Nephron (organoid): ENCODE data around the gene WWOX.

Experiments
- H3K27ac Mint-ChIP-seq, 3 experiments: 2 replicates each; pipeline ENCODE4 v1.8.0; 2020; ENCODE audit warnings: mixed read lengths in 3 of 3, mild to moderate bottlenecking in 2 of 3, moderate library complexity in 1 of 3
- H3K27me3 Mint-ChIP-seq: 2 replicates; pipeline ENCODE4 v1.8.0; 2021; ENCODE audit warnings: low read depth, mild to moderate bottlenecking, moderate library complexity, mixed read lengths
- H3K36me3 Mint-ChIP-seq: 2 replicates; pipeline ENCODE4 v1.8.0; 2020; ENCODE audit warnings: low read depth, mixed read lengths
- H3K4me1 Mint-ChIP-seq: 2 replicates; pipeline ENCODE4 v1.8.0; 2020; ENCODE audit warnings: mixed read lengths
- H3K4me3 Mint-ChIP-seq, 3 experiments: 2 replicates each; pipeline ENCODE4 v1.8.0; 2020; ENCODE audit warnings: mild to moderate bottlenecking in 3 of 3, mixed read lengths in 3 of 3, moderate library complexity in 2 of 3
- H3K9me3 Mint-ChIP-seq: 2 replicates; pipeline ENCODE4 v1.8.0; 2020; ENCODE audit warnings: mixed read lengths
- CTCF ChIP-seq, 3 experiments: fragments of 200-600 bp; sonication (generic); IDR thresholded peaks; one replicate each; pipeline ENCODE4 v1.5.0; 2021; ENCODE audit warnings: antibody characterized with exemption in 3 of 3; ENCODE audit not compliant: unreplicated experiment in 3 of 3

The WWOX gene

GRCh38 chr16:78431004-78431670 is 331.7 kb downstream of the WWOX start:
- no peak overlapping the region for H3K4me3 Mint-ChIP-seq
- no peak for TF ChIP-seq CTCF (IDR thresholded peaks at IDR 0.05; ENCODE audit: unreplicated experiment in 3 of 3)
- H3K9me3 Mint-ChIP-seq, result no peaks in the 10 kb centered on the region
- no peaks in the 10 kb centered on the region for H3K27me3 Mint-ChIP-seq
- H3K27ac Mint-ChIP-seq, result peak overlapping the region in 1 of 3 experiments; percentile 79
- H3K4me1 Mint-ChIP-seq, result peaks cover 17% of the 10 kb centered on the region
- peaks cover 28% of the 10 kb centered on the region for H3K36me3 Mint-ChIP-seq

GRCh38 chr16:78431701-78432100 is 332.2 kb downstream of the WWOX start:
- Mint-ChIP-seq H3K4me1 (peaks cover 12% of the 10 kb centered on the region), H3K4me3 (no peak overlapping the region), H3K27me3 (no peaks in the 10 kb centered on the region), H3K27ac (no peak overlapping the region), H3K9me3 (no peaks in the 10 kb centered on the region), H3K36me3 (peaks cover 28% of the 10 kb centered on the region)
- TF ChIP-seq CTCF (IDR thresholded peaks at IDR 0.05; ENCODE audit: unreplicated experiment in 3 of 3), result no peak

- Mint-ChIP-seq H3K4me3 (no peak overlapping the region), H3K4me1 (peaks cover 6% of the 10 kb centered on the region), H3K36me3 (peaks cover 25% of the 10 kb centered on the region), H3K27me3 (no peaks in the 10 kb centered on the region), H3K27ac (peak overlapping the region in 1 of 3 experiments; percentile 28), H3K9me3 (no peaks in the 10 kb centered on the region)
- no peak for TF ChIP-seq CTCF (IDR thresholded peaks at IDR 0.05; ENCODE audit: unreplicated experiment in 3 of 3)
These were observed 333.0 kb downstream of the WWOX start for GRCh38 chr16:78432451-78432850.

GRCh38 chr16:78433116-78433515 is 333.7 kb downstream of the WWOX start:
- peaks cover under 1% of the 10 kb centered on the region for H3K27me3 Mint-ChIP-seq
- H3K4me1 Mint-ChIP-seq, result peaks cover 6% of the 10 kb centered on the region
- H3K9me3 Mint-ChIP-seq, result no peaks in the 10 kb centered on the region
- no peak overlapping the region for H3K27ac Mint-ChIP-seq
- no peak overlapping the region for H3K4me3 Mint-ChIP-seq
- H3K36me3 Mint-ChIP-seq, result peaks cover 25% of the 10 kb centered on the region
- no peak for TF ChIP-seq CTCF (IDR thresholded peaks at IDR 0.05; ENCODE audit: unreplicated experiment in 3 of 3)

- Mint-ChIP-seq H3K36me3 (peaks cover 16% of the 10 kb centered on the region), H3K9me3 (no peaks in the 10 kb centered on the region), H3K27ac (peak overlapping the region in 1 of 3 experiments; percentile 93), H3K27me3 (peaks cover 5% of the 10 kb centered on the region), H3K4me1 (peaks cover 16% of the 10 kb centered on the region), H3K4me3 (no peak overlapping the region)
- TF ChIP-seq CTCF (IDR thresholded peaks at IDR 0.05; ENCODE audit: unreplicated experiment in 3 of 3), result no peak
These were observed 334.9 kb downstream of the WWOX start for GRCh38 chr16:78434401-78434800.

GRCh38 chr16:78435260-78435659 is 335.8 kb downstream of the WWOX start:
- TF ChIP-seq CTCF (IDR thresholded peaks at IDR 0.05; ENCODE audit: unreplicated experiment in 3 of 3), result no peak
- Mint-ChIP-seq H3K4me1 (peaks cover 16% of the 10 kb centered on the region), H3K27me3 (peaks cover 5% of the 10 kb centered on the region), H3K4me3 (no peak overlapping the region), H3K9me3 (peaks cover 1% of the 10 kb centered on the region), H3K36me3 (peaks cover 10% of the 10 kb centered on the region), H3K27ac (peak overlapping the region; percentile 45 to 93 (median 68))
